ENCODE data around the gene STX8.

GRCh38 chr17:9564104-9564503, 11.5 kb downstream of the STX8 start:
- TF ChIP-seq HDGF (IDR thresholded peaks at IDR 0.05; ENCODE audit: borderline replicate concordance) (no peak), ZNF384 (IDR thresholded peaks at IDR 0.05) (no peak), L3MBTL2 (conservative IDR thresholded peaks at IDR 0.05) (no peak), SP1 (IDR thresholded peaks at IDR 0.05) (no peak), NFRKB (IDR thresholded peaks at IDR 0.05) (no peak), TARDBP (IDR thresholded peaks at IDR 0.05) (no peak), BHLHE40 (IDR thresholded peaks at IDR 0.05; ENCODE audit: borderline replicate concordance) (no peak), ARNT (IDR thresholded peaks at IDR 0.05) (no peak)
- TF ChIP-seq, protein P1, sequence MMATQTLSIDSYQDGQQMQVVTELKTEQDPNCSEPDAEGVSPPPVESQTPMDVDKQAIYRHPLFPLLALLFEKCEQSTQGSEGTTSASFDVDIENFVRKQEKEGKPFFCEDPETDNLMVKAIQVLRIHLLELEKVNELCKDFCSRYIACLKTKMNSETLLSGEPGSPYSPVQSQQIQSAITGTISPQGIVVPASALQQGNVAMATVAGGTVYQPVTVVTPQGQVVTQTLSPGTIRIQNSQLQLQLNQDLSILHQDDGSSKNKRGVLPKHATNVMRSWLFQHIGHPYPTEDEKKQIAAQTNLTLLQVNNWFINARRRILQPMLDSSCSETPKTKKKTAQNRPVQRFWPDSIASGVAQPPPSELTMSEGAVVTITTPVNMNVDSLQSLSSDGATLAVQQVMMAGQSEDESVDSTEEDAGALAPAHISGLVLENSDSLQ (IDR thresholded peaks at IDR 0.05): no peak
